Gastroesophageal sphincter (tissue), 3 donors: ENCODE results near the gene PTPRN2.

Experiments
- POLR2A ChIP-seq, 2 donors: fragments of 450-650 bp; IDR thresholded peaks; one replicate each; pipeline ENCODE4 v1.6.1; 2017; ENCODE audit warnings: antibody characterized with exemption in 2 of 2, mild to moderate bottlenecking in 2 of 2, moderate library complexity in 1 of 2
- TF ChIP-seq, protein P1 (sequence below), 4 experiments: fragments of 200-600 bp in 2 of 4; fragments of 450-650 bp in 2 of 4; sonication (generic) in 1 of 4; IDR thresholded peaks; one replicate each; pipeline ENCODE4 v1.5.1; 2017 to 2019; ENCODE audit warnings: antibody characterized with exemption in 4 of 4, mild to moderate bottlenecking in 2 of 4, moderate library complexity in 2 of 4

DNA sequence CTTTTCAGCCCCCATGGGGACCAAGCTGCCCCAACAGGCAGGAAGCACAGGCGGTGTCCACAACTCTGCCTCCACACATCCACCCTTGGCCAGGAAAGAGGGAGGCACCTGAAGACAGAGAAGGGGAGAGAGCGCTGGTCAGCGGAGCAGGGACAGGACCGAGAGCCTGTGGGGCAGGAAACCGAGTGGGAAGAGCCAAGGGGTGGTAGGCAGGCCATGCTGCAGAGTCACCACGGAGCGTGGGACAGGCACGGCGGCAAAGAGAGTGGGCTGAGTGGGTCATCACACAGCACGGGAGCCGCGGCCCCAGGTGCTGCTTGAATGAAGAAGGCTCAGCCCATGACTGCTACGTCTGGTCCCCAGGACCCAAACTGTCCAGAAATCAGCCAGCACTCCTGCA is 109.8 kb downstream of the PTPRN2 start:
- TF ChIP-seq, protein P1, sequence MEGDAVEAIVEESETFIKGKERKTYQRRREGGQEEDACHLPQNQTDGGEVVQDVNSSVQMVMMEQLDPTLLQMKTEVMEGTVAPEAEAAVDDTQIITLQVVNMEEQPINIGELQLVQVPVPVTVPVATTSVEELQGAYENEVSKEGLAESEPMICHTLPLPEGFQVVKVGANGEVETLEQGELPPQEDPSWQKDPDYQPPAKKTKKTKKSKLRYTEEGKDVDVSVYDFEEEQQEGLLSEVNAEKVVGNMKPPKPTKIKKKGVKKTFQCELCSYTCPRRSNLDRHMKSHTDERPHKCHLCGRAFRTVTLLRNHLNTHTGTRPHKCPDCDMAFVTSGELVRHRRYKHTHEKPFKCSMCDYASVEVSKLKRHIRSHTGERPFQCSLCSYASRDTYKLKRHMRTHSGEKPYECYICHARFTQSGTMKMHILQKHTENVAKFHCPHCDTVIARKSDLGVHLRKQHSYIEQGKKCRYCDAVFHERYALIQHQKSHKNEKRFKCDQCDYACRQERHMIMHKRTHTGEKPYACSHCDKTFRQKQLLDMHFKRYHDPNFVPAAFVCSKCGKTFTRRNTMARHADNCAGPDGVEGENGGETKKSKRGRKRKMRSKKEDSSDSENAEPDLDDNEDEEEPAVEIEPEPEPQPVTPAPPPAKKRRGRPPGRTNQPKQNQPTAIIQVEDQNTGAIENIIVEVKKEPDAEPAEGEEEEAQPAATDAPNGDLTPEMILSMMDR (IDR thresholded peaks at IDR 0.05): no peak
- TF ChIP-seq POLR2A (IDR thresholded peaks at IDR 0.05): no peak
